Upper lobe of left lung (tissue), 4 donors: ENCODE measurements around the gene SLC26A2.

Source experiments
- CTCF ChIP-seq, 6 experiments: fragments of 450-650 bp in 4 of 6; fragments of 200-600 bp in 2 of 6; sonication (generic) in 2 of 6; IDR thresholded peaks; one replicate each; pipeline ENCODE4 v1.5.1; 2016 to 2019; ENCODE audit warnings: antibody characterized with exemption in 6 of 6
- POLR2A ChIP-seq, 4 donors: fragments of 450-650 bp; IDR thresholded peaks; one replicate each; pipeline ENCODE4 v1.5.1; 2016 to 2017; ENCODE audit warnings: antibody characterized with exemption in 4 of 4, mild to moderate bottlenecking in 2 of 4
- POLR2AphosphoS5 ChIP-seq, 2 donors: sonication (generic); formaldehyde crosslinking; IDR thresholded peaks; one replicate each; pipeline ENCODE4 v1.5.1; 2017; ENCODE audit warnings: antibody characterized with exemption in 2 of 2

- TF ChIP-seq CTCF (IDR thresholded peaks at IDR 0.05) (no peak), POLR2AphosphoS5 (IDR thresholded peaks at IDR 0.05) (no peak), POLR2A (IDR thresholded peaks at IDR 0.05) (no peak)
Observed at GRCh38 chr5:150007050-150007449, 46.5 kb downstream of the SLC26A2 start.
